Ishikawa (cell line): ENCODE measurements around the gene KLHDC10.

Source experiments
- CEBPB ChIP-seq: IDR thresholded peaks from 2 replicates; pipeline ENCODE4 v1.6.1; 2012
- EP300 ChIP-seq: IDR thresholded peaks from 2 replicates; pipeline ENCODE4 v1.6.1; 2012; ENCODE audit warnings: borderline replicate concordance
- FOXM1 ChIP-seq: IDR thresholded peaks from 2 replicates; pipeline ENCODE4 v1.6.1; 2012; ENCODE audit warnings: low read depth, borderline replicate concordance
- RAD21 ChIP-seq: IDR thresholded peaks from 2 replicates; pipeline ENCODE4 v1.6.1; 2012; ENCODE audit warnings: low read depth
- TAF1 ChIP-seq: IDR thresholded peaks from 2 replicates; pipeline ENCODE4 v1.6.1; 2012; ENCODE audit warnings: low read depth, mild to moderate bottlenecking
- TCF12 ChIP-seq: IDR thresholded peaks from 2 replicates; pipeline ENCODE4 v1.6.1; 2012; ENCODE audit warnings: low read depth
- YY1 ChIP-seq: IDR thresholded peaks from 2 replicates; pipeline ENCODE4 v1.6.1; 2012; ENCODE audit warnings: low read depth
- TF ChIP-seq, protein P1 (sequence below): IDR thresholded peaks from 2 replicates; pipeline ENCODE4 v1.6.1; 2012
- TF ChIP-seq, protein P2 (sequence below): IDR thresholded peaks from 2 replicates; pipeline ENCODE4 v1.6.1; 2012

DNA sequence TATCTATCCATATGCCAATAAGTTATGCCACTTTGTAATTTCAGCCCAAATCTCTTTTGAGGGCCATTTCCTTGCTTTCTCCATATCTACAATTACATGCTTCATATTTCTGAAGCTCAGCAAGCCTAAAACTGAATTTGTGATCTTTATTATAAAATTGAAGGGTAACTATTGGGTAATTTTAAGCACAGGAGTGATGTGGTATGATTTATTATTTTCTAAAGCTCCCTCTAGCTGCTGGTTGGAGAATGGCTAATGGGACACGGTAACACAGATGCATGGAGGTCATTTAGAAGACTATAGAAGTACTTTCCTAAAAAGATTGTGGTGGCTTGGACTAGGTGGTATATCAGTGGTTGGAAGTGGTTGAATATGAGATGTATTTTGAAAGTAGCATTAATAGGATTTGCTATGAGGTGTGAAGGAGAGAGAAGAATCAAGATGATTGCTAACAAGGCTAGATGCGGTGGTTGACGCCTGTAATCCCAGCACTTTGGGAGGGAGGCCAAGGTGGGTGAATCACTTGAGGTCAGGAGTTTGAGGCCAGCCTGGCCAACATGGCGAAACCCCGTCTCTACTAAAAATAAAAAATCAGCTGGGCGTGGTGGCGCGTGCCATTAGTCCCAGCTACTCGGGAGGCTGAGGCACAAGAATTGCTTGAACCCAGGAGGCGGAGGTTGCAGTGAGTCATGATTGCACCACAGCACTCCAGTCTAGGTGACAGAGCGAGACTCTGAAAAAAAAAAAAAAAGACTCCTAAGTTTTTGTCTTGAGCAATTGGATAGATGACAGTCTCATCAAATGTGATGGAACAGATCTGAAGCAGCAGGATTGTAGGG lies 13.9 kb downstream of the KLHDC10 start:
- no peak for TF ChIP-seq CEBPB
- TF ChIP-seq, protein P1, sequence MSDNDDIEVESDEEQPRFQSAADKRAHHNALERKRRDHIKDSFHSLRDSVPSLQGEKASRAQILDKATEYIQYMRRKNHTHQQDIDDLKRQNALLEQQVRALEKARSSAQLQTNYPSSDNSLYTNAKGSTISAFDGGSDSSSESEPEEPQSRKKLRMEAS, result no peak
- no peak for TF ChIP-seq RAD21
- no peak for TF ChIP-seq YY1
- TF ChIP-seq EP300, result no peak
- no peak for TF ChIP-seq FOXM1
- TF ChIP-seq TCF12, result no peak
- no peak for TF ChIP-seq TAF1
- TF ChIP-seq, protein P2, sequence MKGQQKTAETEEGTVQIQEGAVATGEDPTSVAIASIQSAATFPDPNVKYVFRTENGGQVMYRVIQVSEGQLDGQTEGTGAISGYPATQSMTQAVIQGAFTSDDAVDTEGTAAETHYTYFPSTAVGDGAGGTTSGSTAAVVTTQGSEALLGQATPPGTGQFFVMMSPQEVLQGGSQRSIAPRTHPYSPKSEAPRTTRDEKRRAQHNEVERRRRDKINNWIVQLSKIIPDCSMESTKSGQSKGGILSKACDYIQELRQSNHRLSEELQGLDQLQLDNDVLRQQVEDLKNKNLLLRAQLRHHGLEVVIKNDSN, result no peak
